Measurements from ENCODE around the gene RNF151. TPM values are rescaled to one million over a fixed set of nuclear protein-coding genes. Genes with fewer than 3 reads are reported as not detected.

Gene RNF151
- total RNA-seq, 1 experiment from 2014 or later: not detected

- no peak overlapping the region for H3K27ac ChIP-seq (ENCODE audit: low read length)
- no peaks in the 10 kb centered on the region for H3K9me2 ChIP-seq (replicated peaks; ENCODE audit: insufficient read depth, low read length)
- no peak overlapping the region for H3K4me3 ChIP-seq (ENCODE audit: low read length)
Measured at GRCh38 chr16:1980770-1981087, 14.1 kb downstream of the RNF151 start.

GRCh38 chr16:1981398-1981836 lies 14.8 kb downstream of the RNF151 start, which contains the start of gene NOXO1:
TSS of gene NOXO1 (minus strand) at chr16:1981469. CDS start at chr16:1981179, 290 bp downstream.
- Histone ChIP-seq H3K27ac (ENCODE audit: low read length) (no peak within 1 kb of the TSS), H3K79me2 (ENCODE audit: low read length) (peaks cover 11% of the 10 kb centered on the region), H3K4me1 (ENCODE audit: low read length) (peaks cover 23% of the 10 kb centered on the region), H3K27me3 (ENCODE audit: low read length) (no peaks in the 10 kb centered on the region), H3K36me3 (ENCODE audit: insufficient read depth, low read length) (peaks cover 2% of the 10 kb centered on the region; the same call in 1 of the 2 replicates), H4K20me1 (ENCODE audit: insufficient read depth, low read depth, low read length) (no peaks in the 10 kb centered on the region), H3K4me3 (ENCODE audit: low read length) (no peak within 1 kb of the TSS), H3K9me2 (replicated peaks; ENCODE audit: insufficient read depth, low read length) (no peaks in the 10 kb centered on the region), H3K9ac (ENCODE audit: low read length) (no peak within 1 kb of the TSS), H2AFZ (ENCODE audit: low read length) (no peak within 1 kb of the TSS), H3K4me2 (ENCODE audit: low read depth, low read length, poor library complexity, severe bottlenecking) (no peak within 1 kb of the TSS), H3K9me3 (ENCODE audit: low read length) (no peaks in the 10 kb centered on the region)
- peak; percentile 64 for DNase-seq

More at GRCh38 chr16:1980770-1981087, 14.1 kb downstream of the RNF151 start:
- H3K79me2 ChIP-seq (ENCODE audit: low read length): peaks cover 11% of the 10 kb centered on the region
- H3K4me2 ChIP-seq (ENCODE audit: low read depth, low read length, poor library complexity, severe bottlenecking): no peak overlapping the region
- no peak overlapping the region for H2AFZ ChIP-seq (ENCODE audit: low read length)
- H4K20me1 ChIP-seq (ENCODE audit: insufficient read depth, low read depth, low read length): no peaks in the 10 kb centered on the region
- DNase-seq: no peak
- peaks cover 2% of the 10 kb centered on the region; the same call in 1 of the 2 replicates for H3K36me3 ChIP-seq (ENCODE audit: insufficient read depth, low read length)
- H3K27me3 ChIP-seq (ENCODE audit: low read length): no peaks in the 10 kb centered on the region
- H3K9me3 ChIP-seq (ENCODE audit: low read length): no peaks in the 10 kb centered on the region
- H3K4me1 ChIP-seq (ENCODE audit: low read length): peaks cover 21% of the 10 kb centered on the region
- H3K9ac ChIP-seq (ENCODE audit: low read length): no peak overlapping the region

- Histone ChIP-seq H3K4me2 (ENCODE audit: low read depth, low read length, poor library complexity, severe bottlenecking) (no peak overlapping the region), H3K36me3 (ENCODE audit: insufficient read depth, low read length) (peaks cover 2% of the 10 kb centered on the region; the same call in 1 of the 2 replicates), H3K4me1 (ENCODE audit: low read length) (peaks cover 23% of the 10 kb centered on the region), H3K27ac (ENCODE audit: low read length) (no peak overlapping the region), H3K9ac (ENCODE audit: low read length) (no peak overlapping the region), H4K20me1 (ENCODE audit: insufficient read depth, low read depth, low read length) (no peaks in the 10 kb centered on the region), H3K9me2 (replicated peaks; ENCODE audit: insufficient read depth, low read length) (no peaks in the 10 kb centered on the region), H3K79me2 (ENCODE audit: low read length) (peaks cover 11% of the 10 kb centered on the region), H3K27me3 (ENCODE audit: low read length) (no peaks in the 10 kb centered on the region), H3K9me3 (ENCODE audit: low read length) (no peaks in the 10 kb centered on the region), H2AFZ (ENCODE audit: low read length) (no peak overlapping the region), H3K4me3 (ENCODE audit: low read length) (no peak overlapping the region)
- no peak for DNase-seq
Measured at GRCh38 chr16:1982013-1982433, 15.4 kb downstream of the RNF151 start.

GRCh38 chr16:1982991-1983543 lies 16.4 kb downstream of the RNF151 start:
- H3K9ac ChIP-seq (ENCODE audit: low read length): no peak overlapping the region
- no peak overlapping the region for H2AFZ ChIP-seq (ENCODE audit: low read length)
- H3K9me2 ChIP-seq (replicated peaks; ENCODE audit: insufficient read depth, low read length): no peaks in the 10 kb centered on the region
- H3K36me3 ChIP-seq (ENCODE audit: insufficient read depth, low read length): peaks cover 1% of the 10 kb centered on the region; the same call in 1 of the 2 replicates
- H4K20me1 ChIP-seq (ENCODE audit: insufficient read depth, low read depth, low read length): no peaks in the 10 kb centered on the region
- H3K79me2 ChIP-seq (ENCODE audit: low read length): peaks cover 11% of the 10 kb centered on the region
- no peaks in the 10 kb centered on the region for H3K9me3 ChIP-seq (ENCODE audit: low read length)
- H3K4me3 ChIP-seq (ENCODE audit: low read length): no peak overlapping the region; the same call in 1 of the 2 replicates
- H3K27me3 ChIP-seq (ENCODE audit: low read length): no peaks in the 10 kb centered on the region
- DNase-seq: no peak
- H3K27ac ChIP-seq (ENCODE audit: low read length): no peak overlapping the region
- H3K4me2 ChIP-seq (ENCODE audit: low read depth, low read length, poor library complexity, severe bottlenecking): peak overlapping the region; percentile 92
- H3K4me1 ChIP-seq (ENCODE audit: low read length): peaks cover 23% of the 10 kb centered on the region

- H3K9ac ChIP-seq (ENCODE audit: low read length): peak within 1 kb of the TSS; percentile 98
- no peaks in the 10 kb centered on the region for H3K9me2 ChIP-seq (replicated peaks; ENCODE audit: insufficient read depth, low read length)
- H3K27me3 ChIP-seq (ENCODE audit: low read length): no peaks in the 10 kb centered on the region
- H3K4me3 ChIP-seq (ENCODE audit: low read length): peak within 1 kb of the TSS; percentile 98
- H3K36me3 ChIP-seq (ENCODE audit: insufficient read depth, low read length): no peaks in the 10 kb centered on the region
- H2AFZ ChIP-seq (ENCODE audit: low read length): peak within 1 kb of the TSS; percentile 20; the same call in 1 of the 2 replicates
- no peaks in the 10 kb centered on the region for H4K20me1 ChIP-seq (ENCODE audit: insufficient read depth, low read depth, low read length)
- peak; percentile 97 for DNase-seq
- H3K4me1 ChIP-seq (ENCODE audit: low read length): peaks cover 23% of the 10 kb centered on the region
- H3K27ac ChIP-seq (ENCODE audit: low read length): peak within 1 kb of the TSS; percentile 27; the same call in 1 of the 2 replicates
- H3K4me2 ChIP-seq (ENCODE audit: low read depth, low read length, poor library complexity, severe bottlenecking): peak within 1 kb of the TSS; percentile 92
- H3K79me2 ChIP-seq (ENCODE audit: low read length): peaks cover 11% of the 10 kb centered on the region
- H3K9me3 ChIP-seq (ENCODE audit: low read length): no peaks in the 10 kb centered on the region
Measured at GRCh38 chr16:1983544-1984346, 17.1 kb downstream of the RNF151 start, which contains the start of gene GFER. TSS of gene GFER (plus strand) at chr16:1984193. CDS start at chr16:1984219, 26 bp downstream.

- no peaks in the 10 kb centered on the region for H4K20me1 ChIP-seq (ENCODE audit: insufficient read depth, low read depth, low read length)
Measured at GRCh38 chr16:1984347-1985225, 17.9 kb downstream of the RNF151 start.

GRCh38 chr16:1985466-1986150 lies 19.0 kb downstream of the RNF151 start:
- Histone ChIP-seq H3K4me3 (ENCODE audit: low read length) (peak overlapping the region; percentile 98), H3K4me1 (ENCODE audit: low read length) (peaks cover 30% of the 10 kb centered on the region), H3K9ac (ENCODE audit: low read length) (peak overlapping the region; percentile 98), H3K9me2 (replicated peaks; ENCODE audit: insufficient read depth, low read length) (no peaks in the 10 kb centered on the region), H3K9me3 (ENCODE audit: low read length) (no peaks in the 10 kb centered on the region), H3K27me3 (ENCODE audit: low read length) (no peaks in the 10 kb centered on the region), H3K36me3 (ENCODE audit: insufficient read depth, low read length) (no peaks in the 10 kb centered on the region), H4K20me1 (ENCODE audit: insufficient read depth, low read depth, low read length) (no peaks in the 10 kb centered on the region), H3K4me2 (ENCODE audit: low read depth, low read length, poor library complexity, severe bottlenecking) (peak overlapping the region; percentile 92), H3K27ac (ENCODE audit: low read length) (no peak overlapping the region), H3K79me2 (ENCODE audit: low read length) (peaks cover 11% of the 10 kb centered on the region), H2AFZ (ENCODE audit: low read length) (no peak overlapping the region)
- no peak for DNase-seq

More at GRCh38 chr16:1984347-1985225, 17.9 kb downstream of the RNF151 start:
- Histone ChIP-seq H3K36me3 (ENCODE audit: insufficient read depth, low read length) (no peaks in the 10 kb centered on the region), H3K79me2 (ENCODE audit: low read length) (peaks cover 11% of the 10 kb centered on the region), H3K27ac (ENCODE audit: low read length) (peak overlapping the region; percentile 27; the same call in 1 of the 2 replicates), H3K27me3 (ENCODE audit: low read length) (no peaks in the 10 kb centered on the region), H3K4me2 (ENCODE audit: low read depth, low read length, poor library complexity, severe bottlenecking) (peak overlapping the region; percentile 92), H3K9me2 (replicated peaks; ENCODE audit: insufficient read depth, low read length) (no peaks in the 10 kb centered on the region), H3K4me3 (ENCODE audit: low read length) (peak overlapping the region; percentile 98), H3K9me3 (ENCODE audit: low read length) (no peaks in the 10 kb centered on the region), H2AFZ (ENCODE audit: low read length) (peak overlapping the region; percentile 20; the same call in 1 of the 2 replicates), H3K4me1 (ENCODE audit: low read length) (peaks cover 27% of the 10 kb centered on the region), H3K9ac (ENCODE audit: low read length) (peak overlapping the region; percentile 98)
- DNase-seq: peak; percentile 67

Data from Karpas-422 (cell line).